GM12891 (cell line): ENCODE results near the gene SLC2A3.
A peak's percentile ranks its signal among the peaks of the same experiment; 100 is the strongest.
"Not testable (repeated sequence)": the region's sequence is repeated elsewhere in the genome, so short reads cannot be mapped to it uniquely, and the experiment has no call there.

Experiments
- DNase-seq: peaks from one replicate; pipeline ENCODE4 v3.0.0; 2011; ENCODE audit warnings: low spot score; ENCODE audit not compliant: insufficient read length
- FAIRE-seq: peaks from 2 replicates; lab custom pipeline; 2011; peaks lifted over from hg19 to GRCh38; lab: Jason Lieb, UNC
- PAX5 ChIP-seq: IDR thresholded peaks from 2 replicates; pipeline ENCODE4 v1.6.1; 2011; ENCODE audit warnings: low read length, moderate library complexity, mild to moderate bottlenecking; ENCODE audit not compliant: insufficient read depth, severe bottlenecking
- POLR2A ChIP-seq: IDR thresholded peaks from 2 replicates; pipeline ENCODE4 v1.6.1; 2011; ENCODE audit warnings: low read depth, low read length, control low read depth
- POLR2AphosphoS5 ChIP-seq: IDR thresholded peaks from 2 replicates; pipeline ENCODE4 v1.6.1; 2011; ENCODE audit warnings: low read depth, low read length, control low read depth
- POU2F2 ChIP-seq: IDR thresholded peaks from 2 replicates; pipeline ENCODE4 v1.6.1; 2011; ENCODE audit warnings: low read depth, mild to moderate bottlenecking, control low read depth, low read length, moderate library complexity
- SPI1 ChIP-seq: IDR thresholded peaks from 2 replicates; pipeline ENCODE4 v1.6.1; 2011; ENCODE audit warnings: low read depth, low read length, control low read depth
- TAF1 ChIP-seq: IDR thresholded peaks from 2 replicates; pipeline ENCODE4 v1.6.1; 2011; ENCODE audit warnings: low read depth, low read length, control low read depth

The SLC2A3 gene

DNA sequence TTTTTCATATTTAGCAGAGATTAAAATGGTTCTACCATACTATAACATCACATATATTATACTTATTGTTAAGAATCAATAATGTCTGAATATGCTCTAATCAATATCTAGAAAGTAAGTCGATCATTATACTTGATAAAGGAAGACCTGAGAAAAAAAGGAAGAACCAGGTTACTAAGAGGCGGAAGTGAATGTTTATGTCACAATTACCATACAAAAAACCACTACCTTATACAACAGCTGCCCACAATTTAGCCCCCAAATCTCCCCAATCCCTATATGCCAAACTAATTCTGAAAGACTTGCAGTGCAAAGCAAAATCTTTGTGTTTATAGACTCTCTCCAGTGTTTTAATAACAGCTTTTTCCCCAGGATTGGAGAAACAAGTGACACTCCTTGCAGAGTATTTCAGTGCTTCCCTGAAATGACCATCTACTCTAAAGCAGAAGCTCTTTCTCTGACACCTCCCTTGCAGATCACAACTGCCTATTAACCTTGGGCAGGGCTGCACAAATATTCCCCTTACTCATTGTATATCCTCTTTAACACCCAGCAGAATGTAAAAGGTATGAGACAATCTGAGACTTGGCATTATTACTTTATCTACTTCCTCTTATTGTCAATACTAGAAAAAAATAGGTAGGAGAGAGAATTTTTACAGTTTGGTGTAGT is 12.7 kb upstream of the SLC2A3 start:
- FAIRE-seq, result peak; percentile 45
- no peak for DNase-seq
- TF ChIP-seq TAF1 (no peak), POLR2A (no peak), POLR2AphosphoS5 (no peak), POU2F2 (no peak), SPI1 (no peak), PAX5 (no peak)

DNA sequence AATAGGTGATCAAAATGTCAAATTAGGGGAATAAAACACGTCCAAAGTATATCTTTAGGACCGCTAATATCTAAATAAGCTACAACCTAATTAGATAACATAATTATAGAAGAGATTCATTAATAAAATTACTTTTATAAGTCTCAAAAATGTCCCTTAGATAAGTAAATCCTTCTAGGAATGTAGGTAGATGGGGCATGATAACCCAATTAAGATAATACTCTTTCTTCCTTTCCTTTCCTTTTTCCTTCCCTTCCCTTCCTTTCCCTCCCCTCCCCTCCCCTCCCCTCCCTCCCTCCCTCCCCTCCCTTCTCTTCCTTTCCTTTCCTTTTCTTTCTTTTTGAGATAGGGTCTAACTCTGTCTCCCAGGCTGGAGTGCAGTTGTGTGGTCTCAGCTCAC is 11.0 kb upstream of the SLC2A3 start:
- no peak for TF ChIP-seq POLR2AphosphoS5
- TF ChIP-seq POLR2A, result no peak
- TF ChIP-seq SPI1, result no peak
- no peak for TF ChIP-seq POU2F2
- TF ChIP-seq TAF1, result no peak
- TF ChIP-seq PAX5, result no peak
- no peak for FAIRE-seq
- no peak for DNase-seq

DNA sequence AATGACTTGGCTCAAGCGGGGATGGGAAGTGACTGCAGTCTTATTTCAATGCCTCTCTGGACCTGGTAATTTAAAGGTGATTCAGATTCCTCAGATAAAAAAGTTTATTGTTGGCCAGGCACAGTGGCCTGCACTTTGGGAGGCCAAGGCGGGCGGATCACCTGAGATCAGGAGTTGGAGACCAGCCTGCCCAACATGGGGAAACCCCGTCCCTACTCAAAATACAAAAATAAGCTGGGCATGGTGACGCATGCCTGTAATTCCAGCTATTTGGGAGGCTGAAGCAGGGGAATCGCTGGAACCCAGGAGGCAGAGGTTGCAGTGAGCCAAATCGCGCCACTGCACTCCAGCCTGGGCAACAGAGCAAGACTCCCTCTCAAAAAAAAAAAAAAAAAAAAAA is 8.8 kb upstream of the SLC2A3 start:
- DNase-seq, FAIRE-seq: not testable (repeated sequence)

DNA sequence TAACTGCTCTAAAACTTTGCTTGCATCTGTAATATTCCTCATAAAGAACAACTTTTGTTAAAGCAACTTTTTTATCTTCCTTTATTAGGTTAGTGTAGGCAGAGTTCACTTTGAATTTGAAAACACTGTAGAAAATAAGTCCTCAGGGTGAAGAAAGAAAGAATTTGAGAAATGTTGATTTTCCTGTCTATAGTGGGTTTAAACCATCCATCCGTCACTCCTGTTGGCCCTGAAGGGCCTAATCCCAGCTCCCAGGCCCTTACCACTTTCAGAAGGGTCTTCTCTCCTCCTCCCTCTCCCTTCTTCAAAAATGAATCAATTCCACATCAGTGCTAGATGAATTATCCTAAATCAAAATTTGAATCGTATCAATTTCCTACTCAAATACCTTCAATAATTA is 4.9 kb upstream of the SLC2A3 start:
- TF ChIP-seq SPI1 (no peak), POLR2A (no peak), POLR2AphosphoS5 (no peak)
- no peak for DNase-seq
- no peak for FAIRE-seq

DNA sequence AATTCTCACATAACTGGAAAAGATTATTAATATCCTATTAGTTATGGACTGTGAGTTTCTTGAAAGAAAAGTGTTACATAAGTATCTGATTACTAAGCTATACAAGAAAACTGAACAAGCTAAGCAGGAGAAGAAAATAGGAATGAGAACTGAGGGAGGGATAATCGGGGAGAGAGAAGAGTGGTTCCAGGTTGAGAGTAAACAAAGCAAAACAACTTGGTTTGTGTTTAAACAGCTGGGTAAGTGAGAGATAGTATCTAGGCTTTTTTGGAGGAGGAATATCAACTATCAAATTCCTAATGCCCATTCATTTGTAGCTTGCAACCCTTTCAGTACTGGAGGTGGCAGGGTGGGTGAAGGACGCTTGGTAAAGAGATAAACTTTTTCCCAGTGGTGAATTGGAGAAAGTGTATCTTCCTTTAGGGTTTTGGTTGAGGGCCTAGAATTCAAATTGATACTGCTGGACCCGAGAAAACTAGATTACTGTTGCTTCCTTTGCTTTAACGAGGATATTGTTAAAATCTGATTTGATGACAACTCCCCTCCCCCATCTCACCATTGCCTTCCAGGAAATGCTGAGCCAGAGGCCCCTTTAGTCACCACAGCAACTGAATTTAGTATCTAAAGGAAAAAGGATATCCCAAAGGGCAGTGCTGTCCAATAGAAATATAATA is 2.0 kb upstream of the SLC2A3 start:
- DNase-seq (no peak), FAIRE-seq (peak; percentile 31)
- TF ChIP-seq POU2F2 (no peak), POLR2A (no peak), PAX5 (no peak), POLR2AphosphoS5 (no peak), TAF1 (no peak), SPI1 (no peak)

DNA sequence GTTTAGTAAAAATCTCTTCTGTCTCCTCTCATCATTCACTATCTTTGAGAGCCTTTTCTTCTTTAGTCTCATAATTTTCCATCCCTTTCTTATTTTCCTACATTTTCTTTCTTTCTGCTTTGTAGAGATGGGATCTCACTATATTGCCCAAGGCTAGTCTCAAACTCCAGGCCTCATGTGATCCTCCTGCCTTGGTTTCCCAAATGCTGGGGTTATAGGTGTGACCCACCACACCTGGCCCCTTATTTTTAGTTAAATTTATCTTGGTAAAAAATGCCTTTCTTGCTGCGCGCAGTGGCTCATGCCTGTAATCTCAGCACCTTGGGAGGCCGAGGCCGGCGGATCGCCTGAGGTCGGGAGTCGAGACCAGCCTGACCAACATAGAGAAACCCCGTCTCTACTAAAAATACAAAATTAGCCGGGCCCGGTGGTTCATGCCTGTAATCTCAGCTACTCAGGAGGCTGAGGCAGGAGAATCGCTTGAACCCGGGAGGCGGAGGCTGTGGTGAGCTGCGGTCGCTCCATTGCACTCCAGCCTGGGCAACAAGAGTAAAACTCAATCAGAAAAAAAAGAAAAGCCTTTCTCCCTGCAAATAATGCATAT is 996 bp downstream of the SLC2A3 start:
- no peak for DNase-seq
- FAIRE-seq, result no peak
- no peak for TF ChIP-seq SPI1
- TF ChIP-seq POLR2AphosphoS5, result no peak
- no peak for TF ChIP-seq PAX5
- no peak for TF ChIP-seq POLR2A
- TF ChIP-seq POU2F2, result no peak
- TF ChIP-seq TAF1, result no peak

DNA sequence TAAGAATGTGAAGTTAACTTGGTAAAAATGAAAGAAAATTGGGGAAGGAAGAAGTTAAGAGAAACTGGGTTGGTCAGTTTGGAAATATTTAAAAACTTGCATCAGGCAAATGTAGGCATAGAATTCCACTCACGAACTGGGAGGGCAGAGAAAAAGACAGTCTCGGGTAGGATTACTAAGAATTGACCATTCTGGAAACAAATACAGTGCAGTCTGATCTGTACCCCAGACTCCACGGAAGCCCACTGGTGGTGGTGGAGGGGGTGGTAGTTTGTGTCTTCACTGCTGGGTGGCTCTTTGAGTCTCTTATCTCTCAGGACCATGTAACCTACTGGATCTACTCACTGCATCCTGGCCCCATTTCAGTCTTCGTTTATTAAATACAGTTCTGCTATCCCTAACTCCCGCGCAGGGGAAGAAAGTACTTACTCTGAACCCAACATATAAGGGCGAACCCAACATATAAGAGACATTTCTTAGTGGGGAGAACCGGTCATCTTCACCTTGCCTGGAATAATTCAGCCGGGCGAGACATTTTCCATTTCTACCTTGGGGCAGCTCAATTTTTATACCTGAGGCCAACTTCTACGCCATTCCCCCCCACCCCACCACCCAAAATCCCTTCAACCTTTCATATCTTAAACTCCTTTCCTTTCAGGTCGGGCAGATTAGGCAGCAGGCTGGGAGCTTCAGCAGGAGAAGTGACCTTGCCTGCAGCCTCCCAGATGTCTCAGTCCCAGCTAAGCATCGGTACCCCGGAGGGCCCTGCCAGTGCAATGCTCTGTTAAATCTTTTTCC is 1.7 kb downstream of the SLC2A3 start:
- TF ChIP-seq PAX5 (no peak), POLR2AphosphoS5 (no peak), SPI1 (no peak), POU2F2 (no peak), TAF1 (no peak), POLR2A (no peak)
- DNase-seq, result no peak
- peak; percentile 63 for FAIRE-seq

DNA sequence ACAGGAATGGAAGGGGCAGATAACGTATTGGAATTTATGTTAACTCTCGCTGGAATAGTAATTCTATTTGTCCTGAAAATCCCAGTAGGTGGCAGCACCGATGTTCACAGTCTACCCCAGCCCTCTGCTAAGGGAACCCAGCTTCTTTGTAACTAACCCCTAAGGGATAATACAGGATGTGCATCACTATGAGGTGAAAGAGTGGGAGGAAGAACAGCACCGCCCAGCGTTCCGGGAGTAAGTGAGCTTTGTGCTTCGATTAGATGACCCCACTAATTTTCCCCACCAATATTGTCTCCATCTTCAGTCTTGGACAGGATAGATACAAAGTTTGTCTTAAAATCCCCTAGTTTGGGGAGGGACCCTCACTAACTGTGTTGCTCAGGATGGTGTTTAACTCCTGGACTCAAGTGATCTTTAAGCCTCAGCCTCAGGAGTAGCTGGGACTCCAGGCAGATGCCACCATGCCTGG is 2.7 kb downstream of the SLC2A3 start:
- peak; percentile 56; the same call in 1 of the 2 replicates for TF ChIP-seq POU2F2
- TF ChIP-seq SPI1, result 0 out of 2 replicates have a peak, but pooled peaks have one; percentile 40
- TF ChIP-seq TAF1, result no peak
- TF ChIP-seq PAX5, result no peak
- TF ChIP-seq POLR2A, result no peak
- no peak for TF ChIP-seq POLR2AphosphoS5
- DNase-seq (peak; percentile 69), FAIRE-seq (peak; percentile 95)

DNA sequence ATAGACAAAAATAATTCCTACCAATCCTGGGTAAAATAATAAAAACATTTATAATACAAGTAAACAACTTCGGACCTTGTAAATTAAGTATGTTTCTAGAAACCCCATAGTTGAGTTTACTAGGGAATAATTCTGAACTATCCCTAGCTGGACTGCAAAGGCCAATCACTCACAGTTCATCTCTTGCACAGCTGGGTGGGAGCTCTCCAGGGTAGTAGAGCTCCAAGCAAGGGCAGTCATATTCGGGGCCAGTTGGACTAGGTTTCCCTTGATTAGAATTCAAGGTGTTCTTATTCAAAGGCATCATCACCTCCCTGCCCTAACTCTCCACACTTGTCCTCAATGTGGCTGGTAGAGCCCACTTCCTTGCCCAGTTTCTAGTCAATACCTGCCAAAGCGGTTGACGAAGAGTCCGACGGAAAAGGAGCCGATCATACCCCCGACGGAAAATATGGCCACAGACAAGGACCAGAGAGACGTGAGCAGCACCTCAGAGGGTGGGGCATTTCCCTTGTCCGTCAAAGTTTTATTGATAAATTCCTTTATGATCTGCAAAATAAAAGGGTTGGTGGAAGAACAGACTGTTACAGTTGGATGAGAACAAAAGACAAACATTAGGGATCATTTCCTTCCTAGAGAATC is 3.3 kb downstream of the SLC2A3 start:
- not testable (repeated sequence) for FAIRE-seq, DNase-seq
